NB4 (cell line): ENCODE data around the gene NCOA3.
A peak's percentile ranks its signal among the peaks of the same experiment; 100 is the strongest.

ENCODE experiments used
- DNase-seq: peaks from one replicate; pipeline ENCODE4 v3.0.0; 2010; ENCODE audit warnings: low read depth
- H3K4me3 ChIP-seq: one replicate; pipeline ENCODE4 v1.5.1; 2011; ENCODE audit warnings: mild to moderate bottlenecking, low read depth, low read length, moderate library complexity
- MYC ChIP-seq: IDR thresholded peaks from 2 replicates; pipeline ENCODE4 v1.6.1; 2011; ENCODE audit warnings: low read depth, low read length
- POLR2A ChIP-seq: IDR thresholded peaks from 2 replicates; pipeline ENCODE4 v1.6.1; 2011; ENCODE audit warnings: mild to moderate bottlenecking; ENCODE audit not compliant: insufficient read length; ENCODE audit errors: extremely low read depth
- TF ChIP-seq, protein P1 (sequence below): IDR thresholded peaks from 2 replicates; pipeline ENCODE4 v1.6.1; 2011; ENCODE audit warnings: low read depth, low read length
- TF ChIP-seq, protein P2 (sequence below): IDR thresholded peaks from one replicate; pipeline ENCODE4 v1.5.1; 2012; ENCODE audit warnings: low read depth, low read length

NCOA3 gene

DNA sequence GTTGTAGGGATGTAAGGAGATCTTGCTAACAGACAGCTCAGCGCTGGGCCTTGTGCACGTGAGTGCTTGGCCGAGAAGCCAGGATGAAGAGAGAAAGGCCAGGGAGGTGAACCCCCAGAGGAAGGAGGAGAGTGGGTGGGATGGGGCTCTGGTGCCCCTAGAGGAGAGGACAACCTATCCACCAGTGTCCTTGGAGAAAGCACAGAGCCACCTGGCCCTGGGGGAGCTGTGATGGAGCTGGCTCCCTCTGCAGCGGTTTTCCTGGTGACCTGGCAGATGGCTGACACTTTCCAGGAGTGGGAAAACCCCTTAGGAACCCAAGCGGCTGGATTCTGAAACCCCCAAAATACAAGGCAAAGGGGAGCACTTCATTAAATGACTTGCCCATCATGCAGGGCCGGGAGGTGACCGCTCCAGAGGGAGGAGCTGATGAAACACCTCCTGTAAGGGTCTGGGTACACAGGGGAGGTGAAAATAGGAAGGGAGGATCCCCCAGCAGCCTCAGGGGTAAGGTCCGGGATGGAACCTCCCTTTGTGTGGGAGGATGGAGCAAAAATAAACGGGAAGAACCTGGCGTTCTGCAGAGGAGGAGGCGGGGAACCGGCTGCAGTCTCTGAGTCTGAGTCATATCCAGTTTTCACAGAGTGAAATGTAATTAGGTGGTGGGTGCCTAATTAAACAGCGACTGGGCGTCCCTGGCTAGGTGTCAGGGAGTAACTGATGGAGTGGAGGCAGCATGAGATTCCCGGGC lies 203.2 kb downstream of the NCOA3 start:
- no peak overlapping the region for H3K4me3 ChIP-seq
- peak; percentile 61 for DNase-seq
- TF ChIP-seq, protein P1, sequence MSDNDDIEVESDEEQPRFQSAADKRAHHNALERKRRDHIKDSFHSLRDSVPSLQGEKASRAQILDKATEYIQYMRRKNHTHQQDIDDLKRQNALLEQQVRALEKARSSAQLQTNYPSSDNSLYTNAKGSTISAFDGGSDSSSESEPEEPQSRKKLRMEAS: no peak
- TF ChIP-seq, protein P2, sequence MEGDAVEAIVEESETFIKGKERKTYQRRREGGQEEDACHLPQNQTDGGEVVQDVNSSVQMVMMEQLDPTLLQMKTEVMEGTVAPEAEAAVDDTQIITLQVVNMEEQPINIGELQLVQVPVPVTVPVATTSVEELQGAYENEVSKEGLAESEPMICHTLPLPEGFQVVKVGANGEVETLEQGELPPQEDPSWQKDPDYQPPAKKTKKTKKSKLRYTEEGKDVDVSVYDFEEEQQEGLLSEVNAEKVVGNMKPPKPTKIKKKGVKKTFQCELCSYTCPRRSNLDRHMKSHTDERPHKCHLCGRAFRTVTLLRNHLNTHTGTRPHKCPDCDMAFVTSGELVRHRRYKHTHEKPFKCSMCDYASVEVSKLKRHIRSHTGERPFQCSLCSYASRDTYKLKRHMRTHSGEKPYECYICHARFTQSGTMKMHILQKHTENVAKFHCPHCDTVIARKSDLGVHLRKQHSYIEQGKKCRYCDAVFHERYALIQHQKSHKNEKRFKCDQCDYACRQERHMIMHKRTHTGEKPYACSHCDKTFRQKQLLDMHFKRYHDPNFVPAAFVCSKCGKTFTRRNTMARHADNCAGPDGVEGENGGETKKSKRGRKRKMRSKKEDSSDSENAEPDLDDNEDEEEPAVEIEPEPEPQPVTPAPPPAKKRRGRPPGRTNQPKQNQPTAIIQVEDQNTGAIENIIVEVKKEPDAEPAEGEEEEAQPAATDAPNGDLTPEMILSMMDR: peak; percentile 19

DNA sequence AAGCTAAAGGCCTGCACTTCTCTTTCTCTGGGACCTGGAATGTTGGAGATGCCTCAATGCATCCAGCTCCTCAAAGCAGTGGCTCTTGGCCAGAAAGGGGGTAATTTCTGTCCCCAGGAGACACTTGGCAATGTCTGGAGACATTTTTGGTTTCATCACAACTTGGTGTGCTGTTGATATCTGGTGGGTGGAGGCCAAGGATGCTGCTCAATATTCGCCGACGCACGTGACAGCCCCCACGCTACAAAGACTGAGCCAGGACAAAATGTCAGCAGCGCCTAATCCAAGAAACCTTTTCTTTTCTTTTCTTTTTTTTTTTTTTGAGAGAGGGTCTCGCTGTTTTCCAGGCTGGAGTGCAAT lies 203.8 kb downstream of the NCOA3 start:
- DNase-seq: no peak

DNA sequence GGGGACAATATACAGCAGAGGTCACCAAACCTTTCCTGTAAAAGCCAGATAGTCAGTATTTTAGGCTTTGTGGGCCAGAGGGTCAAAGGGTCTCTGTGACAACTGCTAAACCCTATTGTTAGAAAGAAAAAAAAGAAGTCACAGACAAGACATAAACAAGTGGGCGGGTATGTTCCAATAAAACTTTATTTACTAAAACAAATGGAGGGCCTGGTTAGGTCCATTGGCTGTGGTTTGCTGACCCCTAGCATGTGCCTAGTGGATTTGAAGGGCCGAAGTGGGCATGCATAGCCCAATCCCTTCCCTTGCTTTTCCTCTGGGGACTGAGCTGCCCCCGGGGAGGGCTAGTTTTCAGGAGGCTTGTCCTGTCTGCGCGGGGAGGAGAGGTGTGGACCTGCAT lies 204.7 kb downstream of the NCOA3 start:
- no peak for DNase-seq
- TF ChIP-seq POLR2A (no peak), MYC (no peak)
- TF ChIP-seq, protein P2: no peak
- TF ChIP-seq, protein P1: no peak
- no peak overlapping the region for H3K4me3 ChIP-seq

More for the DNA sequence above, 203.8 kb downstream of the NCOA3 start:
- H3K4me3 ChIP-seq: no peak overlapping the region
- TF ChIP-seq, protein P1: no peak
- TF ChIP-seq, protein P2: no peak
